Measurements from ENCODE around the gene GSTO2. TPM values are rescaled to one million over a fixed set of nuclear protein-coding genes. Genes with fewer than 3 reads are reported as not detected.

GSTO2 gene
- 1.3 TPM in 2 replicates for polyA plus RNA-seq (2013)

DNA sequence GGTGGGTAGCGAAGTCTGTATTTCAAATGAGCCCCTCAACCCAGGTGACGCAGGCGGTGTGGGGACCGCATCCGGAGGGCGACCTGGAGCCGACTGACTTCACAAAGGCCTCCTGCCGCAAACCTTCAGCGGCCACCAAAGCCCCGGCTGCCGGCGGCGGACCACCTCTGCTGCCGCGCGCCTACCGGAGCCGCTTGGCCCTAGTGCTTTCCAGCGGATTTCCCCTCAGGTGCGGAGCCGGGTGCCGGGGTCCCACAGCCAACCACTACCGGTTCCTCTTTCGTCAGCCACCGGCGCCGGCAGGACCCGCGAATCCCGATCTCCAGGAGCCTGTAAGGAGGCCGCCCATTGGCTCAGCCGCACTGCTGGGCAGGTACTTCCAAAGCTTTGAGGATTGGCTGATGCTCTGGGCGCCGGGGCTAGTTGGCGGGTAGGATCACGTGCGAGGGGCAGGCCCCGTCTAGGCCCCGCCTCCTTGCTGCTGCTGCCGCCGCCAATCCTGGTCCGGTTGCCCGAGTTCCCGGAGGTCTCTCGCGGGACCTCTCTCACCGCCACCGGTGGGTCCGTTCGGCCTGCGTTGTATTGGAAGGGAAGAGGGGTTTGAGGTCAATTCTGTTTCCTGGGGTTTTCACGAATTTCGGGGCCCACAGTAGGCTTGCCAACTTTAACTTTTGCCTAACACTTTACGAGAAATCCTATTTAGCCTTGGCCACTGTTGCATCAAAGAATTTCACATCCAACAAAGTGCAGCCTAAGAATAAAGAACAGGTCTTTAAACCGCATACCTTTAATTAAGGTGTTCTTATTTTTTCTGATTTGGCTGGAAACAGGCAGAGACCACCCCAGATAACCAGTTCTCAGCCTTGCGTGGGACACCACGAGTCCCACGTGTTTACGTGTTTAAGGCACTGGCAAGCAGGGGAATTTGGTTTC is at the start of gene GSTO2:
Gene GSTO2, plus strand, starts transcription at position 472 of the 933 bp plus-strand sequence. CDS start 5,732 bp downstream, outside the sequence.
- Histone ChIP-seq H3K4me1 (ENCODE audit: control insufficient read depth in 1 of 2, insufficient read depth in 2 of 2, low read length in 2 of 2) (peaks cover 2 to 4% of the 10 kb centered on the region in 2 experiments), H3K23ac (ENCODE audit: low read length) (no peak within 1 kb of the TSS), H2BK5ac (ENCODE audit: low read depth, low read length, poor library complexity) (peak within 1 kb of the TSS; percentile 20), H4K12ac (ENCODE audit: low read depth, low read length) (peak within 1 kb of the TSS; percentile 79), H3K36me3 (ENCODE audit: control insufficient read depth in 1 of 2, insufficient read depth in 2 of 2, low read length in 2 of 2) (peaks cover 5 to 12% of the 10 kb centered on the region in 2 experiments), H3K79me1 (ENCODE audit: low read length) (peaks cover 6% of the 10 kb centered on the region), H3K27ac (ENCODE audit: low read depth, low read length) (peak within 1 kb of the TSS; percentile 57), H3K4ac (ENCODE audit: low read depth, low read length) (peak within 1 kb of the TSS; percentile 37), H2BK120ac (ENCODE audit: insufficient read depth, low read length, poor library complexity) (no peak within 1 kb of the TSS), H3K79me2 (ENCODE audit: control insufficient read depth, insufficient read depth, low read length, poor library complexity) (no peaks in the 10 kb centered on the region), H3K4me3 (ENCODE audit: low read depth, low read length) (peak within 1 kb of the TSS; percentile 95), H3K14ac (ENCODE audit: low read length) (peak within 1 kb of the TSS; percentile 57), H3K9ac (ENCODE audit: low read length) (peak within 1 kb of the TSS; percentile 98), H2AK5ac (ENCODE audit: low read length) (no peak within 1 kb of the TSS), H3K27me3 (ENCODE audit: insufficient read depth, low read length) (no peaks in the 10 kb centered on the region), H4K91ac (ENCODE audit: low read depth, low read length) (peak within 1 kb of the TSS; percentile 70), H2AFZ (ENCODE audit: insufficient read depth, low read length, poor library complexity) (peak within 1 kb of the TSS; percentile 56), H4K8ac (ENCODE audit: low read depth, low read length) (peak within 1 kb of the TSS; percentile 83), H3K9me3 (ENCODE audit: insufficient read depth, low read depth, low read length) (no peaks in the 10 kb centered on the region), H3K4me2 (ENCODE audit: low read length) (peak within 1 kb of the TSS; percentile 89), H2BK12ac (ENCODE audit: low read length) (no peak within 1 kb of the TSS), H3K18ac (ENCODE audit: low read length) (peak within 1 kb of the TSS; percentile 34)
- peak; percentile 99 for DNase-seq
- WGBS (ENCODE audit: extremely low coverage, insufficient coverage, insufficient read length), result no CpG with 5 or more reads among the region's 59 CpGs

DNA sequence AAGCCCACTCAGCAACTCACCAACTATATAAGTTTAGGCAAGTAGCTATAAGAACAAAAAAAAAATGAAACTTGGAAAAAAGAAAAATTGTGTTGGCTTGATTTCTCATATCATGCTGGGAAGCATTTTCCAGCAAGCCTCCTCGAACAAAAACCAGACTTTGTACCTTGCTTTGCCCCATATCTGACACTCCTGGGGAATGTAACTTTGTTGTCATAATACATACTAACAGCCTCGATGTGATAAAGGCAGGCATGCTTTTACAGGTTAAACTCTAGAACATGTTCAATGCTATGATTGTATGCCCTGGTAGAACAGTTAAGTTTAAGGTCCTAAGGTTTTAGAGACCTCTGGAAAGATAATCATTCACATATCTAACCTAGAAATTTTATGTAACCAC is 48.5 kb upstream of the GSTO2 start:
- H3K79me1 ChIP-seq (ENCODE audit: low read length), result no peaks in the 10 kb centered on the region
- no peak overlapping the region for H3K4me3 ChIP-seq (ENCODE audit: low read depth, low read length)
- no peak for DNase-seq
- no peak overlapping the region for H4K8ac ChIP-seq (ENCODE audit: low read depth, low read length)
- H4K12ac ChIP-seq (ENCODE audit: low read depth, low read length), result no peak overlapping the region
- no peak overlapping the region for H3K9ac ChIP-seq (ENCODE audit: low read length)
- no peaks in the 10 kb centered on the region for H3K79me2 ChIP-seq (ENCODE audit: control insufficient read depth, insufficient read depth, low read length, poor library complexity)
- H3K27me3 ChIP-seq (ENCODE audit: insufficient read depth, low read length), result no peaks in the 10 kb centered on the region
- H3K36me3 ChIP-seq (ENCODE audit: control insufficient read depth in 1 of 2, insufficient read depth in 2 of 2, low read length in 2 of 2), result no peaks in the 10 kb centered on the region
- H3K23ac ChIP-seq (ENCODE audit: low read length), result no peak overlapping the region
- no CpG with 5 or more reads among the region's 2 CpGs for WGBS (ENCODE audit: extremely low coverage, insufficient coverage, insufficient read length)
- H3K4me1 ChIP-seq (ENCODE audit: control insufficient read depth in 1 of 2, insufficient read depth in 2 of 2, low read length in 2 of 2), result no peaks in the 10 kb centered on the region
- H3K27ac ChIP-seq (ENCODE audit: low read depth, low read length), result no peak overlapping the region
- H2AFZ ChIP-seq (ENCODE audit: insufficient read depth, low read length, poor library complexity), result no peak overlapping the region
- H3K9me3 ChIP-seq (ENCODE audit: insufficient read depth, low read depth, low read length), result no peaks in the 10 kb centered on the region
- H2BK5ac ChIP-seq (ENCODE audit: low read depth, low read length, poor library complexity), result no peak overlapping the region
- H3K4ac ChIP-seq (ENCODE audit: low read depth, low read length), result no peak overlapping the region
- no peak overlapping the region for H2BK12ac ChIP-seq (ENCODE audit: low read length)
- H3K4me2 ChIP-seq (ENCODE audit: low read length), result no peak overlapping the region
- H3K18ac ChIP-seq (ENCODE audit: low read length), result no peak overlapping the region
- H2BK120ac ChIP-seq (ENCODE audit: insufficient read depth, low read length, poor library complexity), result no peak overlapping the region
- H4K91ac ChIP-seq (ENCODE audit: low read depth, low read length), result no peak overlapping the region
- H2AK5ac ChIP-seq (ENCODE audit: low read length), result no peak overlapping the region
- no peak overlapping the region for H3K14ac ChIP-seq (ENCODE audit: low read length)

DNA sequence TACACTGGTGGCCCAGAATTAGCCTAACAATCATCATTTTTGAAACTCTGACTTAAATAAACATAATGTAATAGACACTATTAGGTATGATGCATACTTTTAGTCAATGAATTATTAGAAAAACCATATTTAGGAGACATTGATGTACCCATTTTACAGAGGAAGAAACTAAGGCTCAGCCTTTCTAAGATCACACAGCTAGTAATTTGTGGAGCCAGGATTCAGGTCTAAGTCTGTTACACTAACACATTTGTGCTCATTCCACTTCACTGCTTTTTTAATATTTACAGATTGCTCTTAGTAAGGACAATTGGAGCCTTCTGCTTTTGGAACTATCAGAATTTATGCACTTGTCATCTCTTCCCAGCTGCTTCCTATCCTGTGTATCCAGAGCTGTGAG is 45.7 kb upstream of the GSTO2 start:
- H3K9ac ChIP-seq (ENCODE audit: low read length), result no peak overlapping the region
- H2BK120ac ChIP-seq (ENCODE audit: insufficient read depth, low read length, poor library complexity), result no peak overlapping the region
- H3K4me2 ChIP-seq (ENCODE audit: low read length), result no peak overlapping the region
- no peak overlapping the region for H2AK5ac ChIP-seq (ENCODE audit: low read length)
- no peak overlapping the region for H3K4me3 ChIP-seq (ENCODE audit: low read depth, low read length)
- H3K18ac ChIP-seq (ENCODE audit: low read length), result no peak overlapping the region
- no peak overlapping the region for H4K12ac ChIP-seq (ENCODE audit: low read depth, low read length)
- no peak overlapping the region for H2BK5ac ChIP-seq (ENCODE audit: low read depth, low read length, poor library complexity)
- no peaks in the 10 kb centered on the region for H3K9me3 ChIP-seq (ENCODE audit: insufficient read depth, low read depth, low read length)
- no peak overlapping the region for H2AFZ ChIP-seq (ENCODE audit: insufficient read depth, low read length, poor library complexity)
- no peak overlapping the region for H3K27ac ChIP-seq (ENCODE audit: low read depth, low read length)
- H3K14ac ChIP-seq (ENCODE audit: low read length), result no peak overlapping the region
- H3K4ac ChIP-seq (ENCODE audit: low read depth, low read length), result no peak overlapping the region
- H3K79me1 ChIP-seq (ENCODE audit: low read length), result no peaks in the 10 kb centered on the region
- H3K23ac ChIP-seq (ENCODE audit: low read length), result no peak overlapping the region
- H3K79me2 ChIP-seq (ENCODE audit: control insufficient read depth, insufficient read depth, low read length, poor library complexity), result no peaks in the 10 kb centered on the region
- no peak overlapping the region for H4K91ac ChIP-seq (ENCODE audit: low read depth, low read length)
- H3K36me3 ChIP-seq (ENCODE audit: control insufficient read depth in 1 of 2, insufficient read depth in 2 of 2, low read length in 2 of 2), result no peaks in the 10 kb centered on the region
- H4K8ac ChIP-seq (ENCODE audit: low read depth, low read length), result no peak overlapping the region
- no peaks in the 10 kb centered on the region for H3K4me1 ChIP-seq (ENCODE audit: control insufficient read depth in 1 of 2, insufficient read depth in 2 of 2, low read length in 2 of 2)
- DNase-seq, result no peak
- H3K27me3 ChIP-seq (ENCODE audit: insufficient read depth, low read length), result no peaks in the 10 kb centered on the region
- H2BK12ac ChIP-seq (ENCODE audit: low read length), result no peak overlapping the region

DNA sequence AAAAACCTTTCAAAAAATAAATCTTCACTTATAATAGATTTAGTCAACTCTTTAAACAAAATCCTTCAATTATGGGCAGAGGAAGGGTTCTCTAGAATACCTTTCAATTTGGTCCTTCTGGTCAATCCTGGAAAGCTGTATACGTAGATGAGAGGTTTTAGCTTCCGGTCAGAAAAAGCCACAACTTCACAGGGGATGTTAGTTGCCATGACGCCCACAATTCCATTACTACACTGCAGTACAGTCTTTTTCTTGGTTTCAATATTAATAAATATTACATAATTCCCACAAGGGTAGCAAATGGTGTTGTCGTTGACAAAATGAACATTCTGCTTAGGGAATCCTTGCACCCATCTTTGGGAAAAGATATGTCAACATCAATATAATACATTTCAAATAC is 38.5 kb upstream of the GSTO2 start:
- WGBS (ENCODE audit: extremely low coverage, insufficient coverage, insufficient read length), result no CpG with 5 or more reads among the region's 4 CpGs
- Histone ChIP-seq H4K91ac (ENCODE audit: low read depth, low read length) (no peak overlapping the region), H2BK12ac (ENCODE audit: low read length) (no peak overlapping the region), H3K27ac (ENCODE audit: low read depth, low read length) (no peak overlapping the region), H3K9me3 (ENCODE audit: insufficient read depth, low read depth, low read length) (no peaks in the 10 kb centered on the region), H3K4me1 (ENCODE audit: control insufficient read depth in 1 of 2, insufficient read depth in 2 of 2, low read length in 2 of 2) (peaks cover 0 to 2% of the 10 kb centered on the region in 2 experiments), H3K4me2 (ENCODE audit: low read length) (no peak overlapping the region), H3K14ac (ENCODE audit: low read length) (no peak overlapping the region), H2AK5ac (ENCODE audit: low read length) (no peak overlapping the region), H3K27me3 (ENCODE audit: insufficient read depth, low read length) (no peaks in the 10 kb centered on the region), H2BK5ac (ENCODE audit: low read depth, low read length, poor library complexity) (no peak overlapping the region), H3K9ac (ENCODE audit: low read length) (no peak overlapping the region), H4K12ac (ENCODE audit: low read depth, low read length) (no peak overlapping the region), H3K4ac (ENCODE audit: low read depth, low read length) (no peak overlapping the region), H2AFZ (ENCODE audit: insufficient read depth, low read length, poor library complexity) (no peak overlapping the region), H3K36me3 (ENCODE audit: control insufficient read depth in 1 of 2, insufficient read depth in 2 of 2, low read length in 2 of 2) (no peaks in the 10 kb centered on the region), H3K23ac (ENCODE audit: low read length) (no peak overlapping the region), H4K8ac (ENCODE audit: low read depth, low read length) (no peak overlapping the region), H3K4me3 (ENCODE audit: low read depth, low read length) (no peak overlapping the region), H3K18ac (ENCODE audit: low read length) (no peak overlapping the region), H3K79me1 (ENCODE audit: low read length) (no peaks in the 10 kb centered on the region), H2BK120ac (ENCODE audit: insufficient read depth, low read length, poor library complexity) (no peak overlapping the region), H3K79me2 (ENCODE audit: control insufficient read depth, insufficient read depth, low read length, poor library complexity) (no peaks in the 10 kb centered on the region)
- DNase-seq, result no peak

All from trophoblast cell (in vitro differentiated cells and primary cell).